ENCODE data around the gene BMERB1.

BMERB1 gene

GRCh38 chr16:15621456-15621855 is 187.1 kb downstream of the BMERB1 start:
- no peaks in the 10 kb centered on the region for H3K27me3 ChIP-seq
- intact Hi-C loops (cut with DNase I; ENCODE audit: low total_unique reads), result no loop called here
- H3K4me1 ChIP-seq, result peaks cover 0 to 16% (median 0%) of the 10 kb centered on the region in 4 donors
- no peak for TF ChIP-seq CTCF (IDR thresholded peaks at IDR 0.05)
- no peak overlapping the region for H3K27ac ChIP-seq
- no peaks in the 10 kb centered on the region for H3K9me3 ChIP-seq
- no peak overlapping the region for H3K4me3 ChIP-seq
- H3K36me3 ChIP-seq, result peaks cover 71 to 96% (median 89%) of the 10 kb centered on the region in 3 donors
- no peak for DNase-seq

DNA sequence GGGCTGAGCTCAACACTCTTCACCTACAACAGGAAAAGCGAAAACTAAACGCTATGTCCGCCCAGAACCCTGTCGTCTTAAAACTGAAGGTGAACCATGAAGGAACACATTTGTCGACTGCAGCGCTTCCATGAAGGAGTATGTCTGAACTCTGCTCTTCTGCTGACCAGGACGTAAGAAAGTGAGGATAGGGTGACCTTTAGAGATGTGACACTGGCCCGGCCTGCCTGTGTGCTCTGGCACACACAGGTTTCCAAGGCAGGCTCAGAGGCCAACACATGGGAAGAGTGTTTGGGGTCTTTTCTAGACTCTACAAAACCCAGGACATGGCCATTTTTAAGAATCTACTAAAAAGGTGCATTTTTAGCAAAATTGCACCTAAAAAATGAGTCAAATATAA is 187.5 kb downstream of the BMERB1 start:
- TF ChIP-seq CTCF (IDR thresholded peaks at IDR 0.05), result no peak
- no peak overlapping the region for H3K4me3 ChIP-seq
- peaks cover 66 to 91% (median 84%) of the 10 kb centered on the region in 3 donors for H3K36me3 ChIP-seq
- peaks cover 0 to 16% (median 0%) of the 10 kb centered on the region in 4 donors for H3K4me1 ChIP-seq
- DNase-seq, result no peak
- intact Hi-C loops (cut with DNase I; ENCODE audit: low total_unique reads), result no loop called here
- H3K27me3 ChIP-seq, result no peaks in the 10 kb centered on the region
- no peak overlapping the region for H3K27ac ChIP-seq
- no peaks in the 10 kb centered on the region for H3K9me3 ChIP-seq

- no peak for TF ChIP-seq CTCF (IDR thresholded peaks at IDR 0.05)
- Histone ChIP-seq H3K4me1 (peaks cover 0 to 4% (median 0%) of the 10 kb centered on the region in 4 donors), H3K27ac (no peak overlapping the region), H3K9me3 (no peaks in the 10 kb centered on the region), H3K36me3 (peaks cover 67 to 95% (median 73%) of the 10 kb centered on the region in 3 donors), H3K4me3 (no peak overlapping the region), H3K27me3 (no peaks in the 10 kb centered on the region)
- intact Hi-C loops (cut with DNase I; ENCODE audit: low total_unique reads), result no loop called here
- DNase-seq, result no peak
These were observed 197.5 kb downstream of the BMERB1 start for GRCh38 chr16:15631730-15632409.

- Histone ChIP-seq H3K36me3 (peaks cover 74 to 85% (median 79%) of the 10 kb centered on the region in 3 donors), H3K9me3 (no peaks in the 10 kb centered on the region), H3K27ac (no peak overlapping the region), H3K4me1 (peaks cover 0 to 14% (median 4%) of the 10 kb centered on the region in 4 donors), H3K27me3 (no peaks in the 10 kb centered on the region), H3K4me3 (no peak overlapping the region)
- no peak for TF ChIP-seq CTCF (IDR thresholded peaks at IDR 0.05)
- intact Hi-C loops (cut with DNase I; ENCODE audit: low total_unique reads), result no loop called here
- DNase-seq, result no peak
These were observed 201.5 kb downstream of the BMERB1 start for GRCh38 chr16:15635926-15636325.

GRCh38 chr16:15636392-15636873 is 202.0 kb downstream of the BMERB1 start:
- intact Hi-C loops (cut with DNase I; ENCODE audit: low total_unique reads), result no loop called here
- no peak for TF ChIP-seq CTCF (IDR thresholded peaks at IDR 0.05)
- Histone ChIP-seq H3K27me3 (no peaks in the 10 kb centered on the region), H3K4me1 (peaks cover 0 to 18% (median 6%) of the 10 kb centered on the region in 4 donors), H3K27ac (no peak overlapping the region), H3K36me3 (peaks cover 69 to 80% (median 74%) of the 10 kb centered on the region in 3 donors), H3K9me3 (no peaks in the 10 kb centered on the region), H3K4me3 (no peak overlapping the region)
- DNase-seq, result no peak
